NCI-H128 (cell line): ENCODE results near the gene DIDO1.
"Not testable (repeated sequence)": the region's sequence is repeated elsewhere in the genome, so short reads cannot be mapped to it uniquely, and the experiment has no call there.

ENCODE experiments used
- DNase-seq: peaks from one replicate; lab custom pipeline; 2025; ENCODE audit not compliant: unreplicated experiment; lab: John Stamatoyannopoulos, UW

Gene DIDO1

GRCh38 chr20:62880935-62881661 lies 45.2 kb downstream of the DIDO1 start:
- DNase-seq = no peak

- DNase-seq = no peak
Measured at GRCh38 chr20:62880147-62880934, 46.0 kb downstream of the DIDO1 start.

GRCh38 chr20:62879275-62880146 lies 46.8 kb downstream of the DIDO1 start:
- DNase-seq = no peak

GRCh38 chr20:62878244-62879038 lies 47.9 kb downstream of the DIDO1 start:
- no peak for DNase-seq

GRCh38 chr20:62876902-62877816 lies 49.1 kb downstream of the DIDO1 start:
- no peak for DNase-seq

GRCh38 chr20:62876501-62876901 lies 49.8 kb downstream of the DIDO1 start:
- no peak for DNase-seq

- peak; percentile 65 for DNase-seq
Measured at GRCh38 chr20:62875419-62876361, 50.6 kb downstream of the DIDO1 start.

- no peak for DNase-seq
Measured at GRCh38 chr20:62874964-62875344, 51.4 kb downstream of the DIDO1 start.

- not testable (repeated sequence) for DNase-seq
Measured at GRCh38 chr20:62873681-62874031, 52.6 kb downstream of the DIDO1 start.

GRCh38 chr20:62873280-62873679 lies 53.0 kb downstream of the DIDO1 start:
- no peak for DNase-seq

- DNase-seq = no peak
Measured at GRCh38 chr20:62872862-62873261, 53.4 kb downstream of the DIDO1 start.

GRCh38 chr20:62872184-62872847 lies 54.0 kb downstream of the DIDO1 start:
- DNase-seq = no peak

GRCh38 chr20:62864207-62864606 lies 62.1 kb downstream of the DIDO1 start:
- DNase-seq = no peak

- peak; percentile 52 for DNase-seq
Measured at GRCh38 chr20:62861726-62862336, 64.5 kb downstream of the DIDO1 start, which contains the start of gene TCFL5. Gene TCFL5 (minus strand): TSS chr20:62861822. CDS start chr20:62861670, 152 bp downstream.

- no peak for DNase-seq
Measured at GRCh38 chr20:62860924-62861691, 65.2 kb downstream of the DIDO1 start.

GRCh38 chr20:62860391-62860923 lies 65.8 kb downstream of the DIDO1 start:
- no peak for DNase-seq
